Ramos (cell line): ENCODE measurements around the gene RPS6KA2.

Source experiments
- in situ Hi-C: fragments of 300-500 bp; cut with MboI; formaldehyde crosslinking; loops from one replicate; pipeline ENCODE4 v1.14.3; 2022; ENCODE audit warnings: low sequenced_read_pairs; ENCODE audit not compliant: unreplicated experiment

RPS6KA2 gene

DNA sequence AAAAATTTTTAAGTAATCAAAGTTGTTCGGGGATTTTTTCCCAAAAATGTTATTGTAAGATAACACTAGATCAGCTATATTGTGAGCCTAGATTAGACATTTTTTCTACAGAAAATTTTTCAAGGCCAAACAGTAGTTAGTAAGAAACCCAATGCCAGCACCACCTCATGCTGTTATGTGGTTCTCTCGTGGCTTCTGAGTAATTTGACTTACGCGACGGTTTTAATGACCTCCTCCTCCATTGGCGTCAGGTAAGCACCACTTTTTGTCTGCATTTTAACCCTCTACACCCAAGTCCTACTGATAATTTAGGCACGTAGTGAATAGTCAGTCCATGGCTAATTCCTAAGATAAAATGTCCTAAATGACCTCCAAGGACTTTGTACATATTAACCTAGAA lies 9.7 kb downstream of the RPS6KA2 start:
- in situ Hi-C loops, result no loop called here

GRCh38 chr6:166616261-166617238 lies 10.5 kb downstream of the RPS6KA2 start:
- in situ Hi-C loops, result no loop called here

DNA sequence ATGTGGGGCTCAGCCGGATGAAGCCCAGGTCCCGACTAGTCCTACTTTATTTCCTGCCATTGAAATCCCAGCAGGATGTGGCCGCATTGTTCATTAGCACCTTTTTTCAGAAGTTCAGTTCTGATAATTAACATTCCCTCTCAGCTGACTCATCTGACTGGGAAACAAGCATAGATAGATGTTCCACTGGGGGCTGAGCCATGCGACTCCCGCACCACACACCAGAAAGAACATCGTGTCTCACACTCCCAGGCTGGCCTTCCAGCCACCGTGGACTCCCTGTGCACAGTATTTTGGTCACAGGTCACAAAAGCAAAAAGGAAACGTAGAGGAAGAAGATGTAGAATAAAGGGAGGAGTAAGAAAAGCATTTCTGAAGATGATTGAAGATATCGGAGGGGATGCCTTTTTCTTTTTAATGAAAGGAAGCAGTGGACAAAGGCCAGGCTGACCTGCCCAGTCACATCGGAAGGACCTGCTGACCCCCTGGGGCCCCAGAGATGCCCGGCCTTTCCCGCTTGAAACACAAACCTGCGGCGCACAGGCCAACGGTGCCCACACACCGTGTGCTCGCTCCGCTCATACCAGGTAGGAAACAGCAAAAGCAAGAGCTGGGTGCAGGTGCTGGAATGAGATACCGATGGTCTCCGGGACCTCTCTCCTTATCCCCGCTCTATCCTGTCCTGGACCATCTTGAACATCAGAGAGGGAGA lies 11.8 kb downstream of the RPS6KA2 start:
- in situ Hi-C loops, result no loop called here

- in situ Hi-C loops, result no loop called here
Observed at GRCh38 chr6:166614589-166614988, 12.5 kb downstream of the RPS6KA2 start.

DNA sequence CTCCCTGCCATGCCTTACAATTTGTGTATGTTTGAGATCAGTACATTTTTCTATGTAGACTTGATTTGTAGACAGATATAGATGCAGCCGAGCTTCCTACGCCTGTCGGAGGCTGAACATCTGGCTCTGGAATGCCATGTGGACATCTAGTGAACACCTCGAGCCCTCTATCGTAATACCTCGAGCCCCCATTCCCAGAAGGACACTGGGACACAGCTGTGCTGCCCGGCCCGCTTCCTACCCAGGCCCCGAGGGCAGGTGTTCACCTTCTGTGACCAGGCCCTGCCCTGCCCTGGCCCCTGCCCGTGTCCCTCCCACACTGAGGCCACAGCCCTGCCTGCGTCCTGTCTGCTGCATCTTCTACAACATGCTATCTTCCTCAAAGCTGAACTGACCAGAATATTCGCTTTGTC lies 12.9 kb downstream of the RPS6KA2 start:
- in situ Hi-C loops, result no loop called here

GRCh38 chr6:166613027-166613426 lies 14.0 kb downstream of the RPS6KA2 start:
- in situ Hi-C loops, result no loop called here

DNA sequence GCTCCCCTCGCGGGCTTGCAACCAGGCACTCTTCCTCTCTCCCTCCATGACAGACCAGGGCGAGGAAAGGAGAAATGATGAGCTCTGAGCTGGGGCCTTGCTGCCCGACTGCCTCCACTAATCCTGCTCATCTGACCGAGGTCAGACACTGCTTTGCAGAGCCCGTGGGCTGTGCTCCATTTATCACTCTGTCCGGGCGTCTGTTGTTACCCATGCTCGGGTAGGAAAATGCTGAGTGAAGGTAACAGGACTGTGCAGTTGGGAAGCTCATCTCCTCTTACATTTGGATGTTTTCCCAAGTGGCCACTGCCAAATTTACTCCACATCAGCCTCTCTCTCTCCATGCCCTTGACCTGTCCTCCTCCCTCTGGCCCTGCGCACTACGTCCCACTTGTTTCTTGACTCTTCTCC lies 14.6 kb downstream of the RPS6KA2 start:
- in situ Hi-C loops, result no loop called here

GRCh38 chr6:166611631-166612030 lies 15.4 kb downstream of the RPS6KA2 start:
- in situ Hi-C loops, result no loop called here

DNA sequence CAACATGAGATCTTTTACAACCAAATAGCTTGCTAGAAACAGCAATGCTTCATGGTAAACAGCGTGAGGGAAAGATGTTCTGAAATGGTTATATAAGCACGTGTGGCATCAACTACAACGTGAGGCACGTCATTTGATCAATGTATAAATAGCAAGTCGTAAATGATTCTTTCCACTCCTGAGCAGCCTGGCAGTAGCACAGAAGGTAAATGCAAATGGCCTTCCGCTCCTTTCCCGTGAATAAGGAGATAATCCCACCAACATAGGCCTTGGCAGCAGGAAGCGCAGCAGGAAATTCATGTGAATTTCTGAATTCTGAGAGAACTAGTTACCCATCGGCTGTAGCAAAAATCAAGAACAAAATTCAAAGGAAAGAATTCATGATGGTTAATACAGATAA lies 17.0 kb downstream of the RPS6KA2 start:
- in situ Hi-C loops, result no loop called here

GRCh38 chr6:166608774-166609173 lies 18.3 kb downstream of the RPS6KA2 start:
- in situ Hi-C loops, result no loop called here

GRCh38 chr6:166605752-166606151 lies 21.3 kb downstream of the RPS6KA2 start:
- in situ Hi-C loops, result no loop called here

DNA sequence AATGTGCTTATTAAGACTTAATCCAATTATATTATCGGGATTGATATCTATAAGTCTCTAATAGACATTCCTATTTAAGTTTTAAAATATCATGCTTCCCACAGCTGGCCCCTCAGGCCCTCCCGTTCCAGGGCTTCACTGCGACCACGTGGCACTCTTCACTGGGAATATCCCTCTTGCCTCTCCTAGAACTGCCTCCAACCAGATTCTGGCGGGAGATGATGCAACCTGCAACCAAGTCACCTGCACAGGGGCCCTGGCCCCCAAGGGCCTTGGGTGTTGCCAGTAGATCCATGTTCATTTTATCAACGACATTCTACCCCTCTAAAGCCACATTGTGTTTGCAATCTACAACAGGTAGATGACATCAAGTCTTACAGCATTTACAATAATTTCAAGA lies 22.1 kb downstream of the RPS6KA2 start:
- in situ Hi-C loops, result no loop called here

DNA sequence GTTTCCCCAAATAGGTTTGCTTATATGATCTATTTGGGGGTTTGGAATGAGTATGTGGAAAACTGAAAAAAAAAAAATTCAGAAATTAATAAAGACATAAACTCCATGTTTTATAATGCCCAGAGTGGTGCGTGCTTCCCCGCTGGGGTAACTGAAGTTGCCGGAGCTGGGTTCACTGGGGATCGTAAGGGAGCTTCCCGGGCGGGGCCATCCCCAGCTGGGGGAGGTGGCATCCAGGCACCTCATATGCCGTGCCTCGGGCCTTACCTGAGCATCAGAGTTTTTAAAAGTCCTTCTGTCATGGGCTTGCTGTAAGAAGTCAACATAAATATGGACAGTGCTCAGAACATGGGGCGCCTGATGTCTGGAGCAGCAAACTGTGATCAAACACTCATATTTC lies 22.7 kb downstream of the RPS6KA2 start:
- in situ Hi-C loops, result no loop called here

DNA sequence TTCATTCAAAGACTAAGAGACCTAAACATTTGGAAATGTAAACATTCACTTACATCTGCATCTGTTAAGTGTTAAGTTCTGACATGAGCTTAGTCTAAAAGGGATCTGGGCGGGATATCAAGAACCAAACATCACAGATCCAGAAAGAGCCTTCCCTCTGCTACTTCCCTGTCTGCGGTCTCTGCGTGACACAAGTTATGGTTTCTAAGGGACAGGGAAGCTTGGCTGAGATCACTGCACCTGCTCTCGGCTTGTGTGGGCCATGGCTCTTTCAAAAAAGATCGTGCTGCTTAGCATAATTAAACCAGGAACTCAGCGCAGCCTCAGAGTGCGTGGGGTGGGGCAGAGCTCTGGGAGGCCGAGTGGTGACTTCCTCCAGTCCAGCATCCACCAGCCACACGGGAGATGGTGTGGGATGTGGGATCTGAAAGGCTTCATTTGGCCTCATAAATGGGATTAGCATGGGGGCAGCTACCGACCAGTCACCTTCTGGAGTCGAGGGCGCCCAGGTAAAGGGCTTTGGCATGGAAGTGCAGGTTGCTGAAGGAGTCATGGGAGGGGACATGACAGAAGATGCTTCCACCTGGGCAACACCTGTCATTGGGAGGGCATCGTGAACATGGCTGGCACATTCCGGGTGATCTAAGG lies 23.9 kb downstream of the RPS6KA2 start:
- in situ Hi-C loops, result no loop called here

GRCh38 chr6:166601956-166602355 lies 25.1 kb downstream of the RPS6KA2 start:
- in situ Hi-C loops, result no loop called here

GRCh38 chr6:166600931-166601330 lies 26.1 kb downstream of the RPS6KA2 start:
- in situ Hi-C loops, result no loop called here

DNA sequence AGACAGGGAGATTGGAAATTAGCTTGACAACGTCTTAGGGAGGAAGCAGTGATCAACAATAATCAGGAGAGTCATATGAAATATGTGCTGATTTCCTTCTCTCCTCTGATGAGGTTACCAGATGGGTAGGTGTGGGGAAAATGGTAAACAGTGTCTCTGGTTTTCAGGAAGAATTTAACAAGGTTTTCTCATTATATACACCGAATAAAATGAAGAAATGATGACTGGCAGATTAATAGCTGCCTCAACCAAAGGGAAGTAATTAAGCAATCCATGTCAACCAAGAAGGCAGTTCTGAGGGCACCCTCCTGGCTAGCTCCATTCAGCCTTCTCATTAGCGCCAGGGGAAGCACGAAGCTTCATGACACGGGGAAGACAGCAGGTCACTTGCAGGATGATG lies 27.8 kb downstream of the RPS6KA2 start:
- in situ Hi-C loops, result no loop called here

- in situ Hi-C loops, result no loop called here
Observed at GRCh38 chr6:166598441-166599138, 28.5 kb downstream of the RPS6KA2 start.

DNA sequence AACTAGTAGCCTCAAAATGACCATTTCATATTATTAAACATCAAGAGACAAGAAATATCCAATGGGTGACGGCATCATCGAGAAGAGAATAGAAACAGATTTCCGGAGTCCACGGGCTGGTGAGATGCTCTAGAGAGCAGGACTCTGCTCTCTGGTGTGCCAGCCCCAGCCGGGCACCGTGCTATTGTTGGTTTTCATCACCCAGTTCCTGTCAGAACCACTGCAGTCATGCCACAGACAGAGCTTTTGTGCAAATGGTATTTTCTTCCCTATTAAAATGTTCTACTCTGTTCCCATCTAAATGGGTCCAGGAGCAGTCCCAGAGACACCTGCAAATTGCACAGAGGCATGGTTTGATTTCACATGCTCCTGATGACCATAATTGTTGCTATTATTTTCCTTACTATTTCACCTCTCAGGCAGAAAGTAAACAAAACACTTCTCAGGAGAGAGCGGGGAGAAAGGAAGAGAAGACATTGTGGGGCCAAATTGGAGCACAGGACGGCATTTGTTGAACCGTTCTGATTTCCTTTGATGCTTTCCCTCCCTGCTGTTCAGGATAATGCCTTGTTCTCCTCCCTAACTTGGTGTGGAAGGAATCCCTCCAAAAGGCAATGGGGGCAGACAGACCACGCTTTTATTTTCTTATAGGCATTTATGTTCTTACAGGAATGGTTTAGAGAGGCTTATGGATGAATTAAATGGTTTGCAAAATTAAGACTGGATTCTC lies 29.2 kb downstream of the RPS6KA2 start:
- in situ Hi-C loops, result no loop called here
